ENCODE results near the gene SAMHD1.
A peak's percentile ranks its signal among the peaks of the same experiment; 100 is the strongest.
"Not testable (repeated sequence)": the region's sequence is repeated elsewhere in the genome, so short reads cannot be mapped to it uniquely, and the experiment has no call there.

SAMHD1 gene

GRCh38 chr20:36951198-36951978 is at the start of gene SAMHD1:
TSS of gene SAMHD1 (minus strand) at chr20:36951708. CDS start at chr20:36951643, 65 bp downstream.
- Mint-ChIP-seq H3K36me3 (ENCODE audit: low read depth) (peaks cover 21% of the 10 kb centered on the region), H3K4me1 (ENCODE audit: low read depth) (peaks cover 28% of the 10 kb centered on the region), H3K27me3 (ENCODE audit: low read depth) (no peaks in the 10 kb centered on the region), H3K4me3 (peak within 1 kb of the TSS; percentile 96), H3K9me3 (no peaks in the 10 kb centered on the region), H3K27ac (peak within 1 kb of the TSS; percentile 87)

- not testable (repeated sequence) for H3K27me3 Mint-ChIP-seq (ENCODE audit: low read depth); H3K27ac Mint-ChIP-seq; H3K9me3 Mint-ChIP-seq; H3K4me1 Mint-ChIP-seq (ENCODE audit: low read depth); H3K4me3 Mint-ChIP-seq
- H3K36me3 Mint-ChIP-seq (ENCODE audit: low read depth): peaks cover 36% of the 10 kb centered on the region
These were observed 48.7 kb upstream of the SAMHD1 start for GRCh38 chr20:37000171-37000570.

GRCh38 chr20:36998652-36999051 is 47.1 kb upstream of the SAMHD1 start:
- Mint-ChIP-seq H3K36me3 (ENCODE audit: low read depth) (peaks cover 47% of the 10 kb centered on the region), H3K4me1 (ENCODE audit: low read depth) (peaks cover 4% of the 10 kb centered on the region), H3K4me3 (no peak overlapping the region), H3K27ac (peak overlapping the region; percentile 76), H3K27me3 (ENCODE audit: low read depth) (no peaks in the 10 kb centered on the region), H3K9me3 (peaks cover 6% of the 10 kb centered on the region)

- peaks cover 13% of the 10 kb centered on the region for H3K9me3 Mint-ChIP-seq
These were observed 45.6 kb upstream of the SAMHD1 start for GRCh38 chr20:36997121-36997520.

GRCh38 chr20:36994221-36994620 is 42.7 kb upstream of the SAMHD1 start:
- H3K36me3 Mint-ChIP-seq (ENCODE audit: low read depth): peaks cover 49% of the 10 kb centered on the region
- not testable (repeated sequence) for H3K27ac Mint-ChIP-seq; H3K27me3 Mint-ChIP-seq (ENCODE audit: low read depth); H3K4me1 Mint-ChIP-seq (ENCODE audit: low read depth); H3K4me3 Mint-ChIP-seq
- peaks cover 13% of the 10 kb centered on the region for H3K9me3 Mint-ChIP-seq

More at GRCh38 chr20:36997121-36997520, 45.6 kb upstream of the SAMHD1 start:
- Mint-ChIP-seq H3K27me3 (ENCODE audit: low read depth) (no peaks in the 10 kb centered on the region), H3K27ac (no peak overlapping the region), H3K4me3 (no peak overlapping the region), H3K36me3 (ENCODE audit: low read depth) (peaks cover 47% of the 10 kb centered on the region), H3K4me1 (ENCODE audit: low read depth) (peaks cover 2% of the 10 kb centered on the region)

- peaks cover 45% of the 10 kb centered on the region for H3K36me3 Mint-ChIP-seq (ENCODE audit: low read depth)
These were observed 41.4 kb upstream of the SAMHD1 start for GRCh38 chr20:36992802-36993334.

GRCh38 chr20:36991703-36992102 is 40.2 kb upstream of the SAMHD1 start:
- Mint-ChIP-seq H3K27me3 (ENCODE audit: low read depth) (no peaks in the 10 kb centered on the region), H3K9me3 (peaks cover 13% of the 10 kb centered on the region), H3K4me1 (ENCODE audit: low read depth) (peaks cover 22% of the 10 kb centered on the region), H3K36me3 (ENCODE audit: low read depth) (peaks cover 41% of the 10 kb centered on the region), H3K27ac (no peak overlapping the region), H3K4me3 (no peak overlapping the region)

More at GRCh38 chr20:36992802-36993334, 41.4 kb upstream of the SAMHD1 start:
- Mint-ChIP-seq H3K4me1 (ENCODE audit: low read depth) (peaks cover 20% of the 10 kb centered on the region), H3K27ac (no peak overlapping the region), H3K9me3 (peaks cover 13% of the 10 kb centered on the region), H3K4me3 (no peak overlapping the region), H3K27me3 (ENCODE audit: low read depth) (no peaks in the 10 kb centered on the region)

GRCh38 chr20:36989797-36990196 is 38.3 kb upstream of the SAMHD1 start:
- Mint-ChIP-seq H3K27ac (no peak overlapping the region), H3K4me3 (no peak overlapping the region), H3K4me1 (ENCODE audit: low read depth) (peaks cover 22% of the 10 kb centered on the region), H3K27me3 (ENCODE audit: low read depth) (no peaks in the 10 kb centered on the region), H3K9me3 (peaks cover 7% of the 10 kb centered on the region), H3K36me3 (ENCODE audit: low read depth) (peaks cover 23% of the 10 kb centered on the region)

GRCh38 chr20:36988494-36988966 is 37.0 kb upstream of the SAMHD1 start:
- Mint-ChIP-seq H3K27ac (peak overlapping the region; percentile 39), H3K4me1 (ENCODE audit: low read depth) (peaks cover 22% of the 10 kb centered on the region), H3K27me3 (ENCODE audit: low read depth) (no peaks in the 10 kb centered on the region), H3K9me3 (peaks cover 7% of the 10 kb centered on the region), H3K4me3 (no peak overlapping the region), H3K36me3 (ENCODE audit: low read depth) (peaks cover 14% of the 10 kb centered on the region)

- Mint-ChIP-seq H3K4me3 (no peak overlapping the region), H3K27me3 (ENCODE audit: low read depth) (no peaks in the 10 kb centered on the region), H3K9me3 (no peaks in the 10 kb centered on the region), H3K27ac (no peak overlapping the region), H3K4me1 (ENCODE audit: low read depth) (peaks cover 15% of the 10 kb centered on the region), H3K36me3 (ENCODE audit: low read depth) (peaks cover 1% of the 10 kb centered on the region)
These were observed 32.7 kb upstream of the SAMHD1 start for GRCh38 chr20:36984257-36984638.

GRCh38 chr20:36975099-36975818 is 23.8 kb upstream of the SAMHD1 start:
- Mint-ChIP-seq H3K4me1 (ENCODE audit: low read depth) (peaks cover 19% of the 10 kb centered on the region), H3K27me3 (ENCODE audit: low read depth) (no peaks in the 10 kb centered on the region), H3K9me3 (no peaks in the 10 kb centered on the region), H3K4me3 (peak overlapping the region; percentile 38), H3K27ac (peak overlapping the region; percentile 83), H3K36me3 (ENCODE audit: low read depth) (peaks cover 3% of the 10 kb centered on the region)

GRCh38 chr20:36974660-36975059 is 23.2 kb upstream of the SAMHD1 start:
- Mint-ChIP-seq H3K27ac (peak overlapping the region; percentile 45), H3K4me1 (ENCODE audit: low read depth) (peaks cover 25% of the 10 kb centered on the region), H3K27me3 (ENCODE audit: low read depth) (no peaks in the 10 kb centered on the region), H3K9me3 (peaks cover 3% of the 10 kb centered on the region), H3K36me3 (ENCODE audit: low read depth) (peaks cover 8% of the 10 kb centered on the region), H3K4me3 (no peak overlapping the region)

- Mint-ChIP-seq H3K27ac (peak overlapping the region; percentile 45), H3K4me1 (ENCODE audit: low read depth) (peaks cover 45% of the 10 kb centered on the region), H3K36me3 (ENCODE audit: low read depth) (peaks cover 13% of the 10 kb centered on the region), H3K27me3 (ENCODE audit: low read depth) (no peaks in the 10 kb centered on the region), H3K9me3 (peaks cover 3% of the 10 kb centered on the region), H3K4me3 (no peak overlapping the region)
These were observed 19.6 kb upstream of the SAMHD1 start for GRCh38 chr20:36971103-36971502.

- peak overlapping the region; percentile 89 for H3K27ac Mint-ChIP-seq
- H3K4me1 Mint-ChIP-seq (ENCODE audit: low read depth): peaks cover 40% of the 10 kb centered on the region
- peaks cover 3% of the 10 kb centered on the region for H3K9me3 Mint-ChIP-seq
- H3K36me3 Mint-ChIP-seq (ENCODE audit: low read depth): peaks cover 13% of the 10 kb centered on the region
- no peaks in the 10 kb centered on the region for H3K27me3 Mint-ChIP-seq (ENCODE audit: low read depth)
- peak overlapping the region; percentile 50 for H3K4me3 Mint-ChIP-seq
These were observed 18.1 kb upstream of the SAMHD1 start for GRCh38 chr20:36969478-36970186.
